ENCODE data around the gene SLC35F4. TPM values are rescaled to one million over a fixed set of nuclear protein-coding genes. Genes with fewer than 3 reads are reported as not detected.

Gene SLC35F4
- total and polyA plus RNA-seq, 12 donors: 0.22 TPM; not detected in 11

DNA sequence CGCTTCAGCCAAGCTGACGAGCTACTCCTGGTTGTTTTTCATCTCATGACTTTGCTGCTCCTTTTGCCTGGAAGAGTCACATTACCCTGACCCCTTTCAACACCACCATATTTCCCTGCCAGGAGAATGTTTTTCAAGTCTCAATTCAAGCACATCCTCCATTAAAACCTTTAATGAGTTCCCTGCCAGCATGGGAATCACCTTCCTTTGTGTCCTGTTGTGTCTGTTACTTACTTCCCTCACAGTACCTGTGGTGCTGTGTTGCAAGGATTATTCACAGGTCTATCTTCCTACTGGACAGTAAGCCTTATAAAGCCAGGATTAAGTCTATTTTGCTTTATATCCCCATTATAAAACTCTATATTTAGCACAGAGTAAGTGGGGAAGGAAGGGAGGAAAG is 13.6 kb upstream of the SLC35F4 start:
- no peaks in the 10 kb centered on the region for H3K4me1 ChIP-seq (replicated peaks in 1 of 2)
- H3K4me3 ChIP-seq: no peak overlapping the region
- no peak overlapping the region for H3K27ac ChIP-seq
- 28 to 51% (median 41%) methylated on average over 2 of the region's 2 CpGs for WGBS, 4 donors
- DNase-seq: no peak
- no peaks in the 10 kb centered on the region for H3K36me3 ChIP-seq (replicated peaks in 1 of 2)
- no peaks in the 10 kb centered on the region for H3K9me3 ChIP-seq (replicated peaks in 1 of 3)
- no peaks in the 10 kb centered on the region for H3K27me3 ChIP-seq
- TF ChIP-seq, protein P1, sequence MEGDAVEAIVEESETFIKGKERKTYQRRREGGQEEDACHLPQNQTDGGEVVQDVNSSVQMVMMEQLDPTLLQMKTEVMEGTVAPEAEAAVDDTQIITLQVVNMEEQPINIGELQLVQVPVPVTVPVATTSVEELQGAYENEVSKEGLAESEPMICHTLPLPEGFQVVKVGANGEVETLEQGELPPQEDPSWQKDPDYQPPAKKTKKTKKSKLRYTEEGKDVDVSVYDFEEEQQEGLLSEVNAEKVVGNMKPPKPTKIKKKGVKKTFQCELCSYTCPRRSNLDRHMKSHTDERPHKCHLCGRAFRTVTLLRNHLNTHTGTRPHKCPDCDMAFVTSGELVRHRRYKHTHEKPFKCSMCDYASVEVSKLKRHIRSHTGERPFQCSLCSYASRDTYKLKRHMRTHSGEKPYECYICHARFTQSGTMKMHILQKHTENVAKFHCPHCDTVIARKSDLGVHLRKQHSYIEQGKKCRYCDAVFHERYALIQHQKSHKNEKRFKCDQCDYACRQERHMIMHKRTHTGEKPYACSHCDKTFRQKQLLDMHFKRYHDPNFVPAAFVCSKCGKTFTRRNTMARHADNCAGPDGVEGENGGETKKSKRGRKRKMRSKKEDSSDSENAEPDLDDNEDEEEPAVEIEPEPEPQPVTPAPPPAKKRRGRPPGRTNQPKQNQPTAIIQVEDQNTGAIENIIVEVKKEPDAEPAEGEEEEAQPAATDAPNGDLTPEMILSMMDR (IDR thresholded peaks at IDR 0.05): no peak
- no peak for TF ChIP-seq POLR2A (IDR thresholded peaks at IDR 0.05)
- intact Hi-C loops (cut with DNase I): loop anchor here in 1 of 2 donors (10.0 kb wide), 2 partner anchors 185 kb away; no protein-coding TSS in a partner anchor

DNA sequence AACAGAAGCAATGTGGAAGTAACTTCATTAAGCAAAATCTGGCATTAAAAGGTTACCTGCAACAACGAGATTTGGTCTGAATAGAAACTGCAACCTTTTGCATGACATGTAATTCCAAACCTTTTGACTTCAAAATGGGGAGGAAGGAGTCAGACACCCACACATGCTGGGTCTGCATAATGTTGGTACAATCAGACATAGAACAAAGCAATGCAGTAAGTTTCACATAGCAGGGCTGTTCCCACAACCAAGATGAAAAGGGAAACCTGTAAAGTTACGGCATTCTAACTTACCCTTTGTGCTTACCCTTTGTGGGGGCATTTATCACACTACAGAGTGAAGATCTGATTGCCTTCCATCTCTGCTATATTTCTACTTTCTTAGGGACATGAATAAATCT is 10.1 kb upstream of the SLC35F4 start:
- intact Hi-C loops (cut with DNase I): loop anchor here in 1 of 2 donors (10.0 kb wide), 2 partner anchors 181 to 189 kb away; no protein-coding TSS in a partner anchor
- Histone ChIP-seq H3K36me3 (replicated peaks in 1 of 2) (no peaks in the 10 kb centered on the region), H3K27me3 (peaks cover 14% of the 10 kb centered on the region), H3K4me1 (replicated peaks in 1 of 2) (no peaks in the 10 kb centered on the region), H3K27ac (no peak overlapping the region), H3K4me3 (no peak overlapping the region), H3K9me3 (replicated peaks in 1 of 3) (no peaks in the 10 kb centered on the region)
- TF ChIP-seq, protein P1 (IDR thresholded peaks at IDR 0.05): no peak
- TF ChIP-seq POLR2A (IDR thresholded peaks at IDR 0.05): no peak
- WGBS, 4 donors: 68 to 71% (median 69%) methylated on average over 2 of the region's 2 CpGs
- DNase-seq: no peak

DNA sequence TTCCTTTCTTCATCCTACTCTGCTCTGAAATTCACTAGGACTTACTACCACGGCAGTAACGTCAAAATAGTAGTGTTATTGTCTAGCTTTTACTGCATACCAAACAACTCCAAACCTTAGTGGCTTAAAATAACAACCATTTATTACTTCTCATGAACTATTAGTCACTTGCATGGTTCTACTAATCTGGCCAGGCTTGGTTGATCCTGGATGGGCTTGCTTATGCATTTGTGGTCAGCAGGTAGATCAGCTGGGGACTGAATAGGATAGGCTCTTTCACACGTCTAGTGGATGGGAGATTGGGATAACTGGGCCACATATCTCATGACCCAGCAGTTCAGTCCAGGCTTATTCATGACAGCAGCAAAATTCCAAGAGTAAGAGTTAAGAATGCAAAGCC is 9.4 kb upstream of the SLC35F4 start:
- DNase-seq: no peak
- H3K4me3 ChIP-seq: no peak overlapping the region
- no peak for TF ChIP-seq POLR2A (IDR thresholded peaks at IDR 0.05)
- TF ChIP-seq, protein P1 (IDR thresholded peaks at IDR 0.05): no peak
- H3K36me3 ChIP-seq (replicated peaks in 1 of 2): no peaks in the 10 kb centered on the region
- 51 to 73% (median 60%) methylated on average over 3 of the region's 3 CpGs for WGBS, 4 donors
- peaks cover 20% of the 10 kb centered on the region for H3K27me3 ChIP-seq
- intact Hi-C loops (cut with DNase I): loop anchor here in 1 of 2 donors (10.0 kb wide), 2 partner anchors 180 to 190 kb away; no protein-coding TSS in a partner anchor
- no peaks in the 10 kb centered on the region for H3K9me3 ChIP-seq (replicated peaks in 1 of 3)
- no peaks in the 10 kb centered on the region for H3K4me1 ChIP-seq (replicated peaks in 1 of 2)
- no peak overlapping the region for H3K27ac ChIP-seq

DNA sequence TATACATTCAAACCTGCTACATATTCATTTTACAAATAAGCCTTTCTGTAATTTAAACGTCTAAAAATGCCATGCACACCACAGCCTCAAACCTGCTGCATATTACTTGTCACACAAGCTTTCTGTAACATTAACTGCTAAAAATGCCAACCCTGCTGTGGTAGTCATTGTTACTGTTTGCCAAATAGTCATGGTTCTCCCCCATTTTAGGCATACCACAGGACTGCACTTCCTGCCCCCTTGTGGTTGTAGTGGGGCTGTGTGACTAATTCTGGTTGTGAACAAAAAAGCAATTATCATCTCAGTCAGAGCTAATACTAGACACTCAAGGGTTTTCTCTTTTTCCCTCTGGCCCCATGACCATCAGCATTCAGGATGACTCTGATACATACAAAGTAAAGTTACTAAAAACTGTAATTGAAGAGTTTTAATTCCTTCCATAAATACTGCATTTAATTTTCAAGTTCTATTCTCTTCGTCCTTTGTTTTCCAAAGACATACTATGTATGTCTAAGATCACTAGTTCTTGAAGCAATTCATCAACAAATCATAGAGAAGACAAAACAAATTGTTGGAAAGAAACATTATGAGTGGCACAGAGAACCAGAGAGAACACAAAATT is 5.7 kb upstream of the SLC35F4 start:
- Histone ChIP-seq H3K9me3 (replicated peaks in 1 of 3) (no peaks in the 10 kb centered on the region), H3K27ac (no peak overlapping the region), H3K4me3 (no peak overlapping the region), H3K4me1 (replicated peaks in 1 of 2) (no peaks in the 10 kb centered on the region), H3K27me3 (peaks cover 27% of the 10 kb centered on the region), H3K36me3 (replicated peaks in 1 of 2) (no peaks in the 10 kb centered on the region)
- DNase-seq: peak in 5 of 7 donors; percentile 24 to 51 (median 37)
- intact Hi-C loops (cut with DNase I): loop anchor here in 1 of 2 donors (10.0 kb wide), 2 partner anchors 177 to 193 kb away; no protein-coding TSS in a partner anchor
- 55 to 66% (median 61%) methylated on average over 2 of the region's 2 CpGs for WGBS, 4 donors
- TF ChIP-seq, protein P1 (IDR thresholded peaks at IDR 0.05): peak; percentile 46 to 59 (median 56)
- TF ChIP-seq POLR2A (IDR thresholded peaks at IDR 0.05): no peak

All from adrenal gland (tissue), 12 donors.